ENCODE measurements around the gene CLECL1. TPM values are rescaled to one million over a fixed set of nuclear protein-coding genes. Genes with fewer than 3 reads are reported as not detected.

The CLECL1 gene
- total and polyA plus RNA-seq, 9 of the 15 experiments (the other 6 are each of a cell fraction or from before 2014, with no cell fraction given) = 0.13 to 0.25 TPM; not detected in 7

DNA sequence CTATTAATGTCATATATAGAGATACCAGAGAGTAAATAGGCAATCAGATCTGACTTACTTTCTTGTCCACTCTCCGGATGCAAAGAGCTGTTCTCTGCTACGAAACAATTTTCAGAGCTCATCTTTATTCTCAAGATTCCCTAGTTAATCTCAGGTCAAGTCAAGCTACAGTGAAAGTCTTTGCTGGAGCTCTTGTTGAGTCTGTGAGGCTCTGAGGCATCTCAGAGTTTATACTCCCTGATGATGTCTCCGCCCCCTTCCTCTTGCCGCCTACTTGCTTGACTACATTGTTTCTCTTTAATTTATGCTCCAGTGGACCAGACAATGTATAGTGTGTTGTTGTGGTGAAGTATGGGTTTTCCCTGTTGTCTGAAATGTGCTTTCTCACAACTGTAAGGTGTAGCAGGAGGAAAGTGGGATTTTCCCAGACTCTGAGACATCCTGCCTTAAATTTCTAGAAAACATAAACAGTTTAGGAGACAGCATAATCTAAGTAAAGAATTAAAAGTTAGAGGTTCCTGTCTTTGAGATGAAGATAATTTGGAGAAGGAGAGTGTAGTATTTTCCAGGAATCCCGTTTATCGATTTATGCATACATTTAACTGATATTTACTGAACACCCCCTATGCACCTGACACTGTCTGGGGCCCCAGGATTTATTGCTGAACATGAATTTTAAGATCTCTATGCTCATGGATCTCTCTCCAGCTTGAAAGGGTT lies 28.0 kb upstream of the CLECL1 start, which contains the start of gene CD69 (continued):
- TF ChIP-seq MAZ (CRISPR knock-in tag; conservative IDR thresholded peaks at IDR 0.05 in 1 of 2, IDR thresholded peaks at IDR 0.05 in 1 of 2) (peak in 1 of 2 experiments; percentile 58; a peak in 3 of 4 replicates), RCOR1 (IDR thresholded peaks at IDR 0.05; ENCODE audit: borderline replicate concordance in 1 of 2, low read depth in 2 of 2, low read length in 2 of 2) (peak in 1 of 2 experiments; percentile 71; a peak in 2 of 4 replicates), TAF9B (IDR thresholded peaks at IDR 0.05; ENCODE audit: partially characterized antibody) (peak; percentile 67), GTF2E2 (tag; IDR thresholded peaks at IDR 0.05) (peak; percentile 46; the same call in 1 of the 2 replicates), ATF7 (IDR thresholded peaks at IDR 0.05) (0 out of 2 replicates have a peak, but pooled peaks have one; percentile 19), MTA3 (IDR thresholded peaks at IDR 0.05; ENCODE audit: borderline replicate concordance) (peak; percentile 84; the same call in 1 of the 2 replicates), SOX6 (IDR thresholded peaks at IDR 0.05) (peak; percentile 96), CEBPG (CRISPR knock-in tag; IDR thresholded peaks at IDR 0.05) (no peak), CEBPG (tag; conservative IDR thresholded peaks at IDR 0.05 in 1 of 2, IDR thresholded peaks at IDR 0.05 in 1 of 2) (no peak), ZNF431 (CRISPR knock-in tag; IDR thresholded peaks at IDR 0.05) (no peak), ETV1 (tag; conservative IDR thresholded peaks at IDR 0.05; ENCODE audit: low read depth) (0 out of 2 replicates have a peak, but pooled peaks have one; percentile 5), FOXK2 (conservative IDR thresholded peaks at IDR 0.05 in 1 of 2, IDR thresholded peaks at IDR 0.05 in 1 of 2; ENCODE audit: low read depth in 2 of 2) (peak in 1 of 2 experiments; percentile 47; a peak in 2 of 4 replicates), SP1 (CRISPR knock-in tag; IDR thresholded peaks at IDR 0.05) (0 out of 2 replicates have a peak, but pooled peaks have one; percentile 38), KLF13 (tag; IDR thresholded peaks at IDR 0.05; ENCODE audit: borderline replicate concordance, low read depth) (no peak), POLR2B (IDR thresholded peaks at IDR 0.05; ENCODE audit: low read depth, partially characterized antibody) (peak; percentile 97), CAMTA2 (CRISPR knock-in tag; conservative IDR thresholded peaks at IDR 0.05) (no peak), SUPT5H (IDR thresholded peaks at IDR 0.05) (peak; percentile 94), HDAC3 (IDR thresholded peaks at IDR 0.05; ENCODE audit: borderline replicate concordance, partially characterized antibody) (peak; percentile 44), PHF8 (IDR thresholded peaks at IDR 0.05; ENCODE audit: borderline replicate concordance, low read length) (peak; percentile 38; the same call in 1 of the 2 replicates), MTA2 (IDR thresholded peaks at IDR 0.05; ENCODE audit: low read depth) (no peak), POLR2A (conservative IDR thresholded peaks at IDR 0.05) (peak; percentile 98), ZNF584 (CRISPR knock-in tag; IDR thresholded peaks at IDR 0.05; ENCODE audit: low read depth) (no peak), CXXC5 (CRISPR knock-in tag; IDR thresholded peaks at IDR 0.05) (0 out of 2 replicates have a peak, but pooled peaks have one; percentile 25), POLR2H (tag; IDR thresholded peaks at IDR 0.05; ENCODE audit: low read depth) (peak; percentile 98)
- TF ChIP-seq, protein P1, sequence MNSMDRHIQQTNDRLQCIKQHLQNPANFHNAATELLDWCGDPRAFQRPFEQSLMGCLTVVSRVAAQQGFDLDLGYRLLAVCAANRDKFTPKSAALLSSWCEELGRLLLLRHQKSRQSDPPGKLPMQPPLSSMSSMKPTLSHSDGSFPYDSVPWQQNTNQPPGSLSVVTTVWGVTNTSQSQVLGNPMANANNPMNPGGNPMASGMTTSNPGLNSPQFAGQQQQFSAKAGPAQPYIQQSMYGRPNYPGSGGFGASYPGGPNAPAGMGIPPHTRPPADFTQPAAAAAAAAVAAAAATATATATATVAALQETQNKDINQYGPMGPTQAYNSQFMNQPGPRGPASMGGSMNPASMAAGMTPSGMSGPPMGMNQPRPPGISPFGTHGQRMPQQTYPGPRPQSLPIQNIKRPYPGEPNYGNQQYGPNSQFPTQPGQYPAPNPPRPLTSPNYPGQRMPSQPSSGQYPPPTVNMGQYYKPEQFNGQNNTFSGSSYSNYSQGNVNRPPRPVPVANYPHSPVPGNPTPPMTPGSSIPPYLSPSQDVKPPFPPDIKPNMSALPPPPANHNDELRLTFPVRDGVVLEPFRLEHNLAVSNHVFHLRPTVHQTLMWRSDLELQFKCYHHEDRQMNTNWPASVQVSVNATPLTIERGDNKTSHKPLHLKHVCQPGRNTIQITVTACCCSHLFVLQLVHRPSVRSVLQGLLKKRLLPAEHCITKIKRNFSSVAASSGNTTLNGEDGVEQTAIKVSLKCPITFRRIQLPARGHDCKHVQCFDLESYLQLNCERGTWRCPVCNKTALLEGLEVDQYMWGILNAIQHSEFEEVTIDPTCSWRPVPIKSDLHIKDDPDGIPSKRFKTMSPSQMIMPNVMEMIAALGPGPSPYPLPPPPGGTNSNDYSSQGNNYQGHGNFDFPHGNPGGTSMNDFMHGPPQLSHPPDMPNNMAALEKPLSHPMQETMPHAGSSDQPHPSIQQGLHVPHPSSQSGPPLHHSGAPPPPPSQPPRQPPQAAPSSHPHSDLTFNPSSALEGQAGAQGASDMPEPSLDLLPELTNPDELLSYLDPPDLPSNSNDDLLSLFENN (IDR thresholded peaks at IDR 0.05; ENCODE audit: low read depth in 2 of 2, low read length in 2 of 2) = peak in 1 of 2 experiments; percentile 71; a peak in 1 of 4 replicates
- TF ChIP-seq, protein P2, sequence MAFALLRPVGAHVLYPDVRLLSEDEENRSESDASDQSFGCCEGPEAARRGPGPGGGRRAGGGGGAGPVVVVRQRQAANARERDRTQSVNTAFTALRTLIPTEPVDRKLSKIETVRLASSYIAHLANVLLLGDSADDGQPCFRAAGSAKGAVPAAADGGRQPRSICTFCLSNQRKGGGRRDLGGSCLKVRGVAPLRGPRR (CRISPR knock-in tag; IDR thresholded peaks at IDR 0.05) = no peak
